Vagina (tissue), 2 donors: ENCODE measurements around the gene MTX3.

ENCODE experiments used
- CTCF ChIP-seq, 3 experiments: fragments of 450-650 bp in 2 of 3; fragments of 200-600 bp in 1 of 3; sonication (generic) in 1 of 3; IDR thresholded peaks; one replicate each; pipeline ENCODE4 v1.5.1; 2017 to 2019; ENCODE audit warnings: antibody characterized with exemption in 3 of 3, mild to moderate bottlenecking in 2 of 3, moderate library complexity in 2 of 3
- POLR2A ChIP-seq, 2 donors: fragments of 450-650 bp; IDR thresholded peaks; one replicate each; pipeline ENCODE4 v1.6.1; 2017; ENCODE audit warnings: antibody characterized with exemption in 2 of 2, mild to moderate bottlenecking in 2 of 2, moderate library complexity in 2 of 2
- POLR2AphosphoS5 ChIP-seq, 2 donors: sonication (generic); formaldehyde crosslinking; IDR thresholded peaks; one replicate each; pipeline ENCODE4 v1.9.0; 2017; ENCODE audit warnings: antibody characterized with exemption in 2 of 2, mild to moderate bottlenecking in 2 of 2, low read depth in 1 of 2; ENCODE audit not compliant: insufficient read depth in 1 of 2

GRCh38 chr5:79929095-79929494 lies 62.0 kb downstream of the MTX3 start:
- TF ChIP-seq CTCF (IDR thresholded peaks at IDR 0.05) (no peak), POLR2AphosphoS5 (IDR thresholded peaks at IDR 0.05; ENCODE audit: insufficient read depth in 1 of 2, low read depth in 1 of 2) (no peak), POLR2A (IDR thresholded peaks at IDR 0.05) (no peak)
